Glutamatergic neuron (in vitro differentiated cells): ENCODE measurements around the gene LILRB3. TPM values are rescaled to one million over a fixed set of nuclear protein-coding genes. Genes with fewer than 3 reads are reported as not detected.
A peak's percentile ranks its signal among the peaks of the same experiment; 100 is the strongest.

ENCODE experiments used
- DNase-seq: peaks from one replicate; pipeline ENCODE4 v3.0.0; 2022
- H3K27ac Mint-ChIP-seq: one replicate; pipeline ENCODE4 v1.8.0; 2020; ENCODE audit warnings: mild to moderate bottlenecking, mixed read lengths, inconsistent platforms; ENCODE audit not compliant: unreplicated experiment
- H3K27me3 Mint-ChIP-seq: one replicate; pipeline ENCODE4 v1.8.0; 2020; ENCODE audit warnings: mild to moderate bottlenecking, moderate library complexity, mixed read lengths, inconsistent platforms; ENCODE audit not compliant: unreplicated experiment
- H3K36me3 Mint-ChIP-seq: one replicate; pipeline ENCODE4 v1.8.0; 2020; ENCODE audit warnings: mild to moderate bottlenecking, mixed read lengths, inconsistent platforms; ENCODE audit not compliant: unreplicated experiment
- H3K4me1 Mint-ChIP-seq: one replicate; pipeline ENCODE4 v1.8.0; 2020; ENCODE audit warnings: mild to moderate bottlenecking, low read depth, mixed read lengths, inconsistent platforms; ENCODE audit not compliant: unreplicated experiment
- H3K4me3 Mint-ChIP-seq: one replicate; pipeline ENCODE4 v1.8.0; 2020; ENCODE audit warnings: mild to moderate bottlenecking, mixed read lengths, inconsistent platforms; ENCODE audit not compliant: unreplicated experiment
- H3K9me3 Mint-ChIP-seq: one replicate; pipeline ENCODE4 v1.8.0; 2020; ENCODE audit warnings: mild to moderate bottlenecking, moderate library complexity, mixed read lengths, inconsistent platforms; ENCODE audit not compliant: unreplicated experiment
- total RNA-seq: library from RNA; stranded (reverse); fragmentation: NEBNext Ultra II Directional; extraction: Animal tissue kit (Norgen Biotek cat#: 25700); gene quantifications from one replicate; pipeline ENCODE4 v1.2.1, GENCODE V29; 2021; ENCODE audit not compliant: unreplicated experiment
- TF ChIP-seq, protein P1 (sequence below): fragments of 200-600 bp; sonication (generic); IDR thresholded peaks from one replicate; pipeline ENCODE4 v1.5.0; 2021; ENCODE audit not compliant: partially characterized antibody, unreplicated experiment

The LILRB3 gene
- total RNA-seq, 1 donor from 2014 or later, result not detected

DNA sequence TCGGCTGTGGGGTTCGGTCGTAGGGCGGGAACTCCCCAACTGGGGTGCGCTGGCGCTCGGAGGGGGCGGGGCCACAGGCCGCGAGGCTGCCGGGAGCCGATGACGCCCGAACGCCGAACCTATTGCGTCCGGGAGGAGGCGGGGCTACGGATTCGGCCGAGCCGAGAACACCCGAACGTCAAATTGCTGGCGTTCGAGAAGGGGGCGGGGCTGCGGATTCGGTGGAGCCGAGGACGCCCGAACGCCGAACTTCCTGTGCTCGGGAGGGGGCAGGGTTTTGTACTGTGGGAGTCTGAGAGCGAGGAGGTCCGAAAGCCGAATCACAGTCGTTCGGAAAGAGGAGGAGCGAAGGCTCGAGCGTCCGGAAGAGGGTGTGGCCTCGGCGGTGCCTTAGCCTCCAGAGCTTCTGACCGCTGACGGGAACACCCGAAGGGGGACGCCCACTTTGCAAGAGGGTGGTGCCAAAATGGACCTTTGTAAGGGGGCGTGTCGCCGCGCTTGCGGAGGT is 32.2 kb downstream of the LILRB3 start:
- Mint-ChIP-seq H3K9me3 (peaks cover 11% of the 10 kb centered on the region), H3K36me3 (no peaks in the 10 kb centered on the region), H3K27ac (peak overlapping the region; percentile 96), H3K4me3 (peak overlapping the region; percentile 97), H3K27me3 (peaks cover 13% of the 10 kb centered on the region), H3K4me1 (peaks cover 11% of the 10 kb centered on the region)
- peak; percentile 99 for DNase-seq
- TF ChIP-seq, protein P1, sequence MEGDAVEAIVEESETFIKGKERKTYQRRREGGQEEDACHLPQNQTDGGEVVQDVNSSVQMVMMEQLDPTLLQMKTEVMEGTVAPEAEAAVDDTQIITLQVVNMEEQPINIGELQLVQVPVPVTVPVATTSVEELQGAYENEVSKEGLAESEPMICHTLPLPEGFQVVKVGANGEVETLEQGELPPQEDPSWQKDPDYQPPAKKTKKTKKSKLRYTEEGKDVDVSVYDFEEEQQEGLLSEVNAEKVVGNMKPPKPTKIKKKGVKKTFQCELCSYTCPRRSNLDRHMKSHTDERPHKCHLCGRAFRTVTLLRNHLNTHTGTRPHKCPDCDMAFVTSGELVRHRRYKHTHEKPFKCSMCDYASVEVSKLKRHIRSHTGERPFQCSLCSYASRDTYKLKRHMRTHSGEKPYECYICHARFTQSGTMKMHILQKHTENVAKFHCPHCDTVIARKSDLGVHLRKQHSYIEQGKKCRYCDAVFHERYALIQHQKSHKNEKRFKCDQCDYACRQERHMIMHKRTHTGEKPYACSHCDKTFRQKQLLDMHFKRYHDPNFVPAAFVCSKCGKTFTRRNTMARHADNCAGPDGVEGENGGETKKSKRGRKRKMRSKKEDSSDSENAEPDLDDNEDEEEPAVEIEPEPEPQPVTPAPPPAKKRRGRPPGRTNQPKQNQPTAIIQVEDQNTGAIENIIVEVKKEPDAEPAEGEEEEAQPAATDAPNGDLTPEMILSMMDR, result no peak

DNA sequence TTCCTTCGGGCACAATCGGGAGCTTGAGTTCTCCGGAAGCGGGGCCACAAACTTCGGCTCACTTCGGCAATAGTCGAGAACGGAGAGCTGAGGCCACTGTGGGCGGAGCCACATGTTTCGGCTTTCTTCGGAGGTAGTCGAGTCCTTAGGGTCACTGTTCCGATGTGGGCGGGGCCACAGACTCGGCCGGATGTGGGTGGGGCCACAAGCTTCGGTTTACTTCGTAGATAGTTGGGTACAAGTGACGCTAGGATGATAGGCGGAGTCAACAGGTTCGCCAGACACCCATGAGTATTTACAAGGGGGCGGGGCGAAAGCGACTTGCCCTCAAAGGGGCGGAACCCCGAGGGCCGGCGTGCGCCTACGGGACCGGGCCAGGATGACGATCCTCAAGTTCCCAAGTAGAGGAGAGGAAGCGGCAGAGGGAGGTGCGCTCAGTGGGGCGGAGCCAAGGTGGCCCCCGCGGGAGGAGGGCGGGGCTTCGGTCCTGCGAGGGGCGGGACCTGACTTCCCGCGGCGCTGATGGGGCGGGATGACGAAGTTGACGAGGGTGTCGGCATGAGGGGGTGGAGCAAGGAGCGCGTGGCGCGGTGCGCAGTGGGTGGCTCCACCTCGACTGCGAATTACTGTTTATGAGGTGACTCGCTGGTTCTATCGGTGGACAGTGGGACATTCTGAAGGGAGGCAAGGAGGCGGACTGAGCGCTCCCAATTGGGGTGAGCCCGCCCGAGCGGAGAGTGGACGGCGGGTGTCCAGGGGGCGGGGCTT is 32.9 kb downstream of the LILRB3 start:
- Mint-ChIP-seq H3K27ac (peak overlapping the region; percentile 96), H3K27me3 (peaks cover 15% of the 10 kb centered on the region), H3K4me1 (peaks cover 11% of the 10 kb centered on the region), H3K36me3 (no peaks in the 10 kb centered on the region), H3K9me3 (peaks cover 11% of the 10 kb centered on the region), H3K4me3 (peak overlapping the region; percentile 97)
- DNase-seq, result peak; percentile 100
- TF ChIP-seq, protein P1, result no peak

DNA sequence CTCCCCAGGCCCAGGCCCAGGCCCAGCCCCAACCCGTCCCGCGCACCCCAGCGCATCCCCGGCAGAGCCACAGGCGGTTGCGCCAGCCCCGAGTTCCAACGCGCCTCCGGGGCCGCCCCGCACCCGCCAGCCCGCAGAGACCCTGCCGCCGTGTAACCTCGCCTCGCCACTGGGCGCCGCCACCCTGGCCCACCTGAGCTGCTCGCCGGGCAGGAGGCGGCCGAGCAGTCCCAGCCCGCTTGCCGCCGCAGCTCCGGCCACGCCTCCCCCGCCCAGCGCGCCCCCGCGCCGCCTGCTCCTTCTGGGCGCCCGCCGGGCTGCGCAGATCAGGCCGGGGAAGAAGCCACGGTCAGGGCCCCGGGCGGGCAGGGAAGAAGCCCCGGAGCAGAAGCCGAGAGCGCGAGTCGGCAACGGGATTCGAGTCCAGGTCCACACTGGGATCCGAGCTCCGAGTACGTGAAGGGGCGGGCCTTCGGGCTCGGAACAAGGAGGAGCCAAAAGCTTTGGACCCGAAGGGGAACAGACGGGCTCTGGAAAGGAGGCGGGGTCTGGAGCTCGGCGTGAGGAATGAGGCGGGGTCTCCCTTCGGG is 33.6 kb downstream of the LILRB3 start, which contains the start of gene MBOAT7:
MBOAT7 (minus strand) TSS at position 436 of the 590 bp plus-strand sequence. CDS start 1,072 bp downstream, outside the sequence.
- Mint-ChIP-seq H3K36me3 (no peaks in the 10 kb centered on the region), H3K27ac (peak within 1 kb of the TSS; percentile 96), H3K27me3 (peaks cover 15% of the 10 kb centered on the region), H3K4me3 (peak within 1 kb of the TSS; percentile 97), H3K9me3 (peaks cover 11% of the 10 kb centered on the region), H3K4me1 (peaks cover 11% of the 10 kb centered on the region)
- DNase-seq, result no peak
- TF ChIP-seq, protein P1, result no peak

DNA sequence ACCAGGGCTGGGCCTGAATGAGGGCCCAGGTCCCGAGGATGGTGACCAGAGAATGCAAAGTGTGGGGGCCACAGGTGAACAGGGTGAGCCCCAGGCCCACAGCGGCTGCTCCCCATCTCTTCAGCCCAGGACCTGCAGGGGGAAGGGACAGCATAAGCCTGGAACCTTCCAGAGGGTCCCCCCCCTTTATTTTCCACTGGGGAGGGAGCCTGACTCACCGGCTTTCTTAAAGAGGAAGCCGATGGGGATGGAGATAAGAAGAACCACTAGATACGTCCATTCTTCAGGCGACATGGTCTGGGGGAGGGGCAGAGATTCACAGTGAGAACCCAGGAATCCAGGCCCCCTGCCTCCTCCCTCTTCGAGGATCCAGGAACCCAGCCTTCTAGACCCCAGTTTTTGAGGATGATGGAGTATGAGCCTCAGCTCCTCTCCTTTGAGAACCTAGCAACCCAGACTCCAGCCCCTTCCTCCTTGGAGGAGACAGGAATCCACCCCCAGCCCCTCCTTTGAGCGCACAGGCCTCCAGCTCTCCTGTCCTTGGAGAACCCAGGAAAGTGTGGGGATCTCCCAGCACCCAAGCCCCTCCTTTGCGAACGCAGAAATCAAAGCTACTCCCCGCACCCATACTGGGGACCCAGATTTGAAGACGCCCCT is 34.5 kb downstream of the LILRB3 start:
- TF ChIP-seq, protein P1, result no peak
- H3K4me1 Mint-ChIP-seq, result peaks cover 11% of the 10 kb centered on the region
- no peaks in the 10 kb centered on the region for H3K36me3 Mint-ChIP-seq
- peak overlapping the region; percentile 90 for H3K4me3 Mint-ChIP-seq
- DNase-seq, result no peak
- peaks cover 17% of the 10 kb centered on the region for H3K27me3 Mint-ChIP-seq
- H3K27ac Mint-ChIP-seq, result peak overlapping the region; percentile 75
- peaks cover 11% of the 10 kb centered on the region for H3K9me3 Mint-ChIP-seq
